Inflammatory macrophage (primary cell): Measurements from ENCODE around the gene LDHB.
A peak's percentile ranks its signal among the peaks of the same experiment; 100 is the strongest.
"Not testable (repeated sequence)": the region's sequence is repeated elsewhere in the genome, so short reads cannot be mapped to it uniquely, and the experiment has no call there.

Source experiments
- DNase-seq, 2 donors: peaks; one replicate each; pipeline ENCODE4 v3.0.0-alpha.2; 2020 to 2022

LDHB gene

GRCh38 chr12:21607701-21608100 is 49.9 kb downstream of the LDHB start:
- peak; percentile 17 to 46 for DNase-seq

GRCh38 chr12:21606175-21606574 is 51.5 kb downstream of the LDHB start:
- DNase-seq, result no peak

- no peak for DNase-seq
These were observed 53.2 kb downstream of the LDHB start, which contains the start of gene GYS2 for GRCh38 chr12:21604245-21605101. TSS of gene GYS2 (minus strand) at chr12:21604847. CDS start at chr12:21604592, 255 bp downstream.

- DNase-seq, result no peak
These were observed 54.9 kb downstream of the LDHB start for GRCh38 chr12:21602774-21603173.

GRCh38 chr12:21600196-21600595 is 57.4 kb downstream of the LDHB start:
- no peak for DNase-seq

- no peak for DNase-seq
These were observed 58.3 kb downstream of the LDHB start for GRCh38 chr12:21599143-21599999.

GRCh38 chr12:21598651-21599050 is 59.0 kb downstream of the LDHB start:
- DNase-seq, result no peak

GRCh38 chr12:21595356-21595755 is 62.3 kb downstream of the LDHB start:
- DNase-seq, result not testable (repeated sequence)

GRCh38 chr12:21585485-21585884 is 72.2 kb downstream of the LDHB start:
- DNase-seq, result no peak
